C1 segment of cervical spinal cord (tissue), 14 donors: ENCODE results near the gene PML.

Experiments used
- DNase-seq, 14 donors: peaks; one replicate each; lab custom pipeline; 2025; lab: John Stamatoyannopoulos, UW

The PML gene

GRCh38 chr15:73984208-73984979 lies 10.1 kb upstream of the PML start:
- DNase-seq = no peak

GRCh38 chr15:73985101-73985873 lies 9.2 kb upstream of the PML start:
- DNase-seq = no peak

DNA sequence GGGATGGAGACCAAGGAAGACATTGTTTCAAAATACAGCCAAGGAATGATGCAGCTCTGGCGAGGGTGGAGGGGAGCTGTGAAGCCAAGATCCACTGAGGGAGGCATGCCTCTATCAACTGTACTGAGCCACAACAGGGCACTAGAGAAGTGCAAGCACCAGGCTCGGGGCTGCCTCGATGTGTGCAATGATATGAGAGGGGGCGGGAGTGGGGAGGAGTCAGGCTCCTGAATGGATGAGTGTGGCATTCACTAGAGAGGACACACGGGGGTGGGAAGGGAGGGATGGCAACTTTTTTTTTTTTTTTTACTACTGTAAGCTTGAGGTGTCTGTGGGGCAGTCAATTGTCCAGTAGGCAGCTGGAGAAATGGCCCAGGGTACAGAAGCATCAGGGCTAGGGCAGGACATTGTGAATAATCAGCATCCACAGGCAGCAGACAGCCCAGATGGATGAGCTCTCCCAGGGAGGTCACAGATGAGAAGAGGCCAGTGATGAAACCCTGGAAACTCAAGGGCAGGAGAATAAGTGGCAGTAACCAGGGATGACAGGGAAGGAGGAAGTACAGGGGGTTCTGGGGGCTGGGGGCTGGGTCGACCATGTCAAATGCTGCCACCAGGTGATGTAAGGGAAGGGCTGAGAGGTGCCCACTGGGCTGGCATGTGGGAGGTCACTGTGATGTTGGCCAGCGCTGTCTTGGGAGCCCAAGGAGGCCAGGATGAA lies 8.3 kb upstream of the PML start:
- no peak for DNase-seq

DNA sequence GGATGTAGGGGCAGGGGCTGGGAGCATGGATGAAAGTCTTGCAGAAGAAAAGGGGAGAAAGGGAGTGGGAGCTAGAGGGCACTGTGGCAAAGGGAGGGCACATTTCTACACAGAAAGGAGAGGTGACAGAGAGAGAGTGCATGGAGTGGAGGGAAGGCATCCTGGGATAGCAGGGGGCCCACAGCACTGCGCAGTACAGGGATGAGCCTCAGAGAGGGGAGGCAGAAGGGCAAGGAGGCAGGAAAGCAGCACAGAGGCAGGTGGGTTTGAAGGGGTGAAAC lies 7.8 kb upstream of the PML start:
- DNase-seq = no peak

DNA sequence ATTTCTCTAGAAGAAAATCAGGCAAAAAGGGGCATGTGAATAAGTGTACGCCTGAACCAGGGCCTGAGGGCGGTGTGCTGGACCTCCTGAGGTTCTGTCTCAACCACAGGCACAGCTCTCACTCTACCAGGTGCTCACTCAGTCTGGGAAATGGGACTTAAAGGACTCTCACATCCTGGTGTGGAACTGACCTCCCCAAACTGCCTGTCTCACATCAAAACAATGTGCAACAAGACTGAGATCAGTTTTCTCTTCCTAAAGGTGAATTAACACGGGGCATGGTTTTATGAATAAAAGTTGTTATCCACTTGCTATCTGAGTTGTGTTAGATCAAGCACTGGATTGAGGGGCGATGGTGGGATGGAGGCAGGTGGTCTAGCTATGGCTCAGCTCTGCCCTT lies 7.3 kb upstream of the PML start:
- DNase-seq = no peak

DNA sequence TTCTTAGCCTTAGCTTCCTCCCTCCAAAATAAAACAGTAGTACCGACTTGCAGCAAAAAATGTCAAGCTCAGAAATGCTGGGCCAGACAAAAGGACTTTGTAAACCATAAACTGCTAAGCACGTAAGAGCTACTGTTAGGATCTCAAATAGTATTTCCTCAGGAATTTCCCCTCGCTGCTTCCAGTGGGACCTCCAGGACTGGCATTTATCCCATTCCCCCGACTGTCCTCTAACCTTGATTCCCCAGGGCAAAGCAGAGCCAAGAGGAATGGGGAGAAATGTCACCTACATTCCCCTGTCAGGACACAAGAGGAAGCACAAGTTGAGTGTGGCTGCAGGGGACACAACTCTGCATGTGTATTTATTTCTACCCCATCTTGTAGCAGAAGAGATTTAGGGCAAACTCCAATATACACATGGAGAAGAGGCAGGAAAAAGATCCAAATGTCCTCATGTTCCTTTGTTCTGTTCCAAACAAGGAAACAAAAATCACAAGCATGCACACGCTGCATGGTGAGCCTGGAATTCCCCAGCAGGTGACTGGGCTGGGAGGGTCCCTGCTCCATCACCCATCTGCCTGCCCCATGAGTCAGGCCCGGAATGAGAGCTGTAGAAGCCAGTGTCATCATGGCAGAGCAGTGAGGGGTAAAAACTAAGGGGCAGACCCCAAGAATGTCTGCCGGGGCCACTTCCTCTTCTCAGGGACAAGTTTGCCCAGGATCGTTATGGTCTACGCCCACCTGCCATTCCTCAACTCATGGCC lies 6.7 kb upstream of the PML start:
- no peak for DNase-seq

- no peak for DNase-seq
Observed at GRCh38 chr15:73988445-73988969, 6.0 kb upstream of the PML start.

GRCh38 chr15:73989001-73989798 lies 5.3 kb upstream of the PML start:
- no peak for DNase-seq

DNA sequence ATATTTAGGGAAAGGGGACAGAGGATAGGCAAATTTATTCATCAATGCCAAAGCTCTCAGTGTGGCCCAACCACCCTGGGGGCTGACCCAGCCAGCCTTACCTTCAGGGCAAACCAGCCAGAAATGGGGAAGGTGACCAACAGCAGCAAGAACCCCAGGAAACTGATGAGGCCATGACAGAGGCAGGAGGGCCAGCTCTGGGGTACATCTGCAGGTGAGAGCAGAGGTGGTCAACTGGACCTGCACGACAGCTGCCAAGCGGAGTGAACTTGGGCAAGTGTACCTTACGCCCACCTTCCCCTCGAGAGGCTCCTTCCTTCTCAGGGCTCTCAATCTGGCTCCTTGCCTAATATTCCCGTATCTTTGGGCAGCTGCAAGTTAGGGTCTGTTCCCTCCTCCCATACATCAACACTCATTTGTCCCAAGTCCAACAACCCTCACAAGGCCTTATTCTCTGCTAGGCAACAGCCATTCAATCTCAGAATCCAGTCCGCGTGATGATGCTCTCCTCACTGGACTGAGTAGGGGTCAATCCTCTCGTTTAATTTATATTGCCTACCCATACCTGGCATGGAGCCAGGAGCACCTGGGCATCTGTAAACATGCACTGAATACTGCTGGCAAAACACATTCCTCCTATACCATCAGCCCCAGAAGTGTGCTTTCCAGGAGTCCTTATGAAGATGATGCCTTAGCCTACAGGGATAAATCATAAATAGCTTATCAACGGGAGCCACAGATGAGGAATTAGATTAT lies 4.1 kb upstream of the PML start:
- DNase-seq = no peak

DNA sequence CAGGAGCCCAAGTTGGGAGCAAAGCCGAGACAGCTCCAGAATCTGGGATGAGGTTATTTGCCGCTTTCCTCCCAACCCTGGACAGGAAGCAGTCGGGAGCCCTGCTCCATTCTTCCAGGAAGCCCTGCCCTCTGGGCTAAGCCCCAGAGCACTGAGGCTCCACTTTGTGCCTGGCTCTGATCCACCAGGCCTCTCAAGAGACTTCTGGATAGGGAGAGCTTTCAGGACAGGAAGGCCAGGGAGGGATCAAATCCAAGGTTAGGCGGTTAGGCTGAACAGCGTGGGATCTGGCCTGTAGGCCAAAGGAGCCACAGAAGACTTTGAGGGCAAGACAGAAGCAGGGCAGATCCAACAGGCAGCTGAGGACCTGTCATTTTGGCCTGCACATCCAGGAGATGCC lies 3.3 kb upstream of the PML start:
- DNase-seq = peak in 9 of 14 donors; percentile 1 to 80 (median 34)

DNA sequence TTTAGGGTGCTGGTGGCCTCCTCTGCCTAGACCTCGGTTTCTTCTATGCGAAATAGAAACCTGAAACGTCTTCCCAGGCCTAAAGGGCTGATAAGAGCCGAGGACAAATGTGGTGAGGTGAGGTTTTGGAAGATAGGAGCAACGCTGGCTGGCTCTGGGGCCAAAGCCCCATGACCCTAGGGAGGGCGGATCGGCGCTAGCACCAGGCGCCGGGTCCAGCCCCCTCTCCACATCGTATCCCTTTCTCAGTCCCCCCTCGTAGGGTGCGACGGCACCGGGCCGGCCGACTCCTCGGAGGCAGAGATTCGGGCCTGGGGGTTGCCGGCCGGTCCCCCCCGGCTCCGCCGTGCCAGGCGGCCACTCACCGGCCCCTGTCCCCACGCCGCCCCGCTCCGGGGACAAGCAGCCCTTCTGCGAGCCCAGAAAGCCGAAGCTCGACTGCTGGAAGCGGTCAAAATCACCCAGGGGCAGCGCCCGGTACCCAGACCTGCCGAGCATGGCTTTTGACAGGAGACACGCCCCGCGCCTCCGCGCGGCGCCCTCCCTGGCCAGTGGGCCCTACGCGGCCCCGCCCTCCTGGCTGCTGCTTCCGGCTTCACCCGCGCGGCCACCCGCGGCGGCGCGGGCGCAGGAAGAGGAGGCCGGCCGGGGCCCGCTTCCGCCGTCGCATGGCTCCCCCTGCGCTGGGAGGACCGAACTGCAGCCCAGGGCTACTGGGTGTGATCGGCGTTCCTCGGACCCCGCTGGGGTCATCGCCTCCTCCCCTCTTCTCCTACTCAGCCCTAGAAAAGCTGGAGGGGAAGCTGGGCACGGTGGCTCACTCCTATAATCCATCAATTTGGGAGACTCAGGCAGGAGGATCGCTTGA lies 2.6 kb upstream of the PML start, which contains the start of gene STOML1:
TSS of gene STOML1 (minus strand) at position 570 of the 868 bp plus-strand sequence. CDS start at position 498, 72 bp downstream.
- DNase-seq = peak in 13 of 14 donors; percentile 46 to 93 (median 81)

DNA sequence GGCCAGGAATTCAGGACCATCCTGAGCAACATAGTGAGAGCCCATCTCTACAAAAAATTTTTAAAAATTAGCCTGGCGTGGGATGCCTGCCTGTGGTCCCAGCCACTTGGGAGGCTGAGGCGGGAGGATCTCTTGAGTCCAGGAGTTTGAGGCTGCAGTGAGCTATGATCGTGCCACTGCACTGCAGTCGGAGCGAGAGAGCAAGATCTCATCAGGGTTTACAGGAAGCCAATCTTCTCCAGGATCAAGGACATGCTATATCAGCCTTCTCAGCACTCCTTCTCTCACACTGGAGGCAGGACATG lies 2.0 kb upstream of the PML start:
- no peak for DNase-seq

DNA sequence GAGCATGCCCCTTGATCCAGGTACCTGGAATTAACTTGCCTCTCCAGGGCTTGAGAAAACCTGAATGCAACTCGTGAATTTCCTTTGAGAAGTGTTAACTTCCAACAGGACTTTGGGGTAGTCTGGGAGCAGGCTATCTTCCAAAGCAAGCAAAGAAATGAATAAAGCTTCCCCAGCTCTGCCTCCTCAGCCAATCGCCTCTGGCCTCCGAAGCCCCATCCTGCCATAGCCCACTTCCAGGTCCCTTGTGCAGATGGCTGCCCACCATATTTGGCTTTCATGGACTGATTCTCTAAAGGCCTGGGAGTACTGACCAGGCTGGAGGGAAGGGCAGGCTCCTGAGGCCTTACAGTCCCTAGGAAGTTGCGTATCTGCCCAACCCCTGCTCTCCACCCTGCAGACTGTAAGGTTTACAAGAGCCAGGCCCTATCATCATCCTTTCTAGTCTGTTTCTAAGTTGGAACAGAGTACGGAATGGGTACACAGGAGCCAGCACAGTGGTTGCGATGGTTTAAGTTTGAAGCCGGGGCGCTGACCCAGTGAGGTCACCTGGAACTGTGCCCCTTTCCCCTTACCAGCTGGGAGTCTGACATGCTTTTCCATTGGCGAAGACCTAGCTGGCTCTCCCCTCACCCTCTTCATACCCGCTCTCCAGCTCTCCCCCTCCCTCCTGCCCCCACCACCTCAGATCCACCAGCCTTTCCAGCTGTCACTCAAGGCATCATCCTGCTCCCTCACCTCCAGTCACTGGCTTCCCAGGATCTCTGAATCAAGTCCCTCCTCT lies 1.1 kb upstream of the PML start:
- no peak for DNase-seq

DNA sequence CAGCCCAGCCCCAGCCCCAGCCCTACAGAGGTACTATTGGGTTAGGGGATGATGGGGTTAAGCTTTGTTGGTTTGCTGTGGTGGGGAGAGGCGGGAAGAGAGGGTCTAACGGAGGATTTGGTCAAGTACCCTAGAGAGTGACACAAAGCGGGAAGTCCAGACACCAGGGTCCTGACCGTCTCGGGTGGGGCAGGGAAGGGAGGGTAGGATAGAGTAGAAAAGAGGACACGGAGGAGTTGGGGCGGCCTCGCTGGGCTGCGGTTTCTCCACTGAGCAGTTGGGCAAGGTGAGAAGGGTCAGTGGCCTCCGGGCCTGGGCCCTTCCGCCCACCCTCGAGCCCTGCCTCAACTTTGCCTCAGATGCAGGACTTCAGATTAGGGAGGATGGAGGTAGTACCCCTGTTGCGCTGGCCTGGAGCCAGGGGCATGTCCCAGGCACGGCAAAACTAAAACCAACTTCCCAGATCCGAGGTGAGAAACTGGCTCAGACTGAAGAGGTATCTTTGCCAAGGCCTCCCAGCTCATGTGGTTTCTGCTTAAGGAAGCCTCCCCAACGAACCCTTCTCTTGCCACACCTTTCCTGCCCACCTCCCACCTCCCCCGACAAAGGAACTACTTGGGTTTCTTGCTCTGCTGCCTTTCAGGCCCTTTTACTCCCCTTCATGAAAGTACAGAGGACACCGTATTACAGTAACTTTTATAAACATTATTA lies 551 bp downstream of the PML start:
- peak in 7 of 14 donors; percentile 9 to 65 (median 48) for DNase-seq

DNA sequence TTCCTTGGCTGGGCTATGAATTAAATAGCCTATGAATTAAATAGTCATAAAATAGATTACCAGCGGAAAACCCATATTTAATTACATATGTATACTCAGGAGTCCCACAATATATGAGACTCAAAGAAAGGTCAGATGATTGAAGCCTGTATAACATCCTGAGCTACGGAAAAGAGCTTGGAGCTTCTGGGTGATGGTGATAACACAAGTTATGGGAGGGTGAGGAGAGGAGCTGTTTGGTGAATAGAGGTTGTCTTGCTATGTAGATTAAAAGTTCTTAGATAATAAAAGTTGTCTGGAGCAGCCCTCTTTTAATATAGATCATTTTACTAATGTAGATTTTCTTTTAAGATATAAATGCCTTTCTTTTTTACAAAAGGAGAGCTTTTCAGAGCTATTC lies 1.8 kb downstream of the PML start:
- DNase-seq = no peak

- DNase-seq = peak in 3 of 14 donors; percentile 11 to 34 (median 17)
Observed at GRCh38 chr15:73996939-73997338, 2.4 kb downstream of the PML start.

DNA sequence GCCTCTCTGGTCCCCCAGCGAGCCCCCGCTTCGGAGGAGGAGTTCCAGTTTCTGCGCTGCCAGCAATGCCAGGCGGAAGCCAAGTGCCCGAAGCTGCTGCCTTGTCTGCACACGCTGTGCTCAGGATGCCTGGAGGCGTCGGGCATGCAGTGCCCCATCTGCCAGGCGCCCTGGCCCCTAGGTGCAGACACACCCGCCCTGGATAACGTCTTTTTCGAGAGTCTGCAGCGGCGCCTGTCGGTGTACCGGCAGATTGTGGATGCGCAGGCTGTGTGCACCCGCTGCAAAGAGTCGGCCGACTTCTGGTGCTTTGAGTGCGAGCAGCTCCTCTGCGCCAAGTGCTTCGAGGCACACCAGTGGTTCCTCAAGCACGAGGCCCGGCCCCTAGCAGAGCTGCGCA lies 3.5 kb downstream of the PML start:
- peak in 1 of 14 donors; percentile 18 for DNase-seq
